Endodermal cell (in vitro differentiated cells): ENCODE results near the gene CHPF2. TPM values are rescaled to one million over a fixed set of nuclear protein-coding genes. Genes with fewer than 3 reads are reported as not detected.

Experiments
- DNase-seq: peaks from one replicate; pipeline ENCODE4 v3.0.0-alpha.2; 2017
- H3K27ac ChIP-seq: 2 replicates; pipeline ENCODE4 v1.5.1; 2013; ENCODE audit warnings: mild to moderate bottlenecking, low read depth, low read length, moderate library complexity
- H3K27me3 ChIP-seq: 2 replicates; pipeline ENCODE4 v1.6.1; 2013; ENCODE audit warnings: mild to moderate bottlenecking, low read length, moderate library complexity; ENCODE audit not compliant: insufficient read depth, control insufficient read depth, poor library complexity, severe bottlenecking
- H3K36me3 ChIP-seq: 2 replicates; pipeline ENCODE4 v1.7.0; 2013; ENCODE audit warnings: mild to moderate bottlenecking, low read length, moderate library complexity; ENCODE audit not compliant: control insufficient read depth, insufficient read depth
- H3K4me1 ChIP-seq: one replicate; pipeline ENCODE4 v1.7.0; 2013; ENCODE audit warnings: low read length; ENCODE audit not compliant: control insufficient read depth, insufficient read depth
- H3K4me3 ChIP-seq: 2 replicates; pipeline ENCODE4 v1.5.1; 2013; ENCODE audit warnings: mild to moderate bottlenecking, low read length, moderate library complexity
- H3K9ac ChIP-seq: 2 replicates; pipeline ENCODE4 v1.6.1; 2013; ENCODE audit warnings: mild to moderate bottlenecking, low read length, moderate library complexity; ENCODE audit not compliant: poor library complexity, severe bottlenecking; ENCODE audit errors: extremely low read depth
- H3K9me3 ChIP-seq: 2 replicates; pipeline ENCODE4 v1.6.1; 2013; ENCODE audit warnings: mild to moderate bottlenecking, low read length, moderate library complexity; ENCODE audit not compliant: control insufficient read depth
- H3K27ac Mint-ChIP-seq: 2 replicates; pipeline ENCODE4 v1.8.0; 2020; ENCODE audit warnings: mixed read lengths
- H3K27me3 Mint-ChIP-seq: 2 replicates; pipeline ENCODE4 v1.8.0; 2021; ENCODE audit warnings: mild to moderate bottlenecking, mixed read lengths; ENCODE audit not compliant: insufficient read depth
- H3K36me3 Mint-ChIP-seq: 2 replicates; pipeline ENCODE4 v1.8.0; 2020; ENCODE audit warnings: low read depth, mixed read lengths
- H3K4me1 Mint-ChIP-seq: 2 replicates; pipeline ENCODE4 v1.8.0; 2020; ENCODE audit warnings: mixed read lengths
- H3K4me3 Mint-ChIP-seq: 2 replicates; pipeline ENCODE4 v1.8.0; 2020; ENCODE audit warnings: mild to moderate bottlenecking, moderate library complexity, mixed read lengths
- H3K9me3 Mint-ChIP-seq: 2 replicates; pipeline ENCODE4 v1.8.0; 2020; ENCODE audit warnings: mild to moderate bottlenecking, mixed read lengths
- WGBS, 2 experiments: methylation state at CpG; one replicate each; pipeline versions ENCODE4 v1.1.5 to v1.1.7; 2013; ENCODE audit warnings: missing lambda C conversion rate in 2 of 2, mixed read lengths in 1 of 2; ENCODE audit not compliant: insufficient coverage in 1 of 2, insufficient read length in 1 of 2; 5-methylcytosine and 5-hydroxymethylcytosine counted together
- total RNA-seq, 2 donors: library from RNA; stranded (reverse); fragmentation: NEBNext Ultra II Directional in 1 of 2; extraction: Animal tissue kit (Norgen Biotek cat#: 25700) in 1 of 2; gene quantifications; 2 replicates in 1 of 2; 3 replicates in 1 of 2; pipeline ENCODE4 v1.2.1, GENCODE V29; 2021
- TF ChIP-seq, protein P1 (sequence below): fragments of 200-600 bp; sonication (generic); conservative IDR thresholded peaks from 2 replicates; pipeline ENCODE4 v1.5.0; 2021; ENCODE audit warnings: antibody characterized with exemption, mild to moderate bottlenecking

The CHPF2 gene
- total RNA-seq, 2 donors from 2014 or later, result 31.9 to 35.6 TPM

DNA sequence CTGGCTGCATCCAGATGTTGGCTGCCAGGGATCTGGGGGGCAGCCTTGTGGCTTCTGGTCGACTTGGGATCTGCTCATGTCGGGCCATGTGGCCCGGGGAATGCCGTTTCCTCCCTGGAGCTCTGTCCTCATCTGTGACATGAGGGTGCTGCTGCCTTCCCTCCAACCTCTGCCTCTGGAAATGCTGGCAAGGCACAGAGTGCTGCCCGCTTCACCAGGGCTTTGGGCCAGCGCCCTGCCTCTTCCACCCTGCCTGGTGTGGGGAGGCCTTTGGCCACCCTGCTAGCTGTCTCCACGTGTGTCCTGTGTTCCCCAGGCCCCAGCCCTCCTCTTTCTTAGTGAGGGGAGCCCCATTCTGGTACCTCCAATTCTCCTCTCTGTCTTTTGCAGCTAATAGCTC, 22.0 kb downstream of the CHPF2 start:
- no peak overlapping the region for H3K4me3 Mint-ChIP-seq

DNA sequence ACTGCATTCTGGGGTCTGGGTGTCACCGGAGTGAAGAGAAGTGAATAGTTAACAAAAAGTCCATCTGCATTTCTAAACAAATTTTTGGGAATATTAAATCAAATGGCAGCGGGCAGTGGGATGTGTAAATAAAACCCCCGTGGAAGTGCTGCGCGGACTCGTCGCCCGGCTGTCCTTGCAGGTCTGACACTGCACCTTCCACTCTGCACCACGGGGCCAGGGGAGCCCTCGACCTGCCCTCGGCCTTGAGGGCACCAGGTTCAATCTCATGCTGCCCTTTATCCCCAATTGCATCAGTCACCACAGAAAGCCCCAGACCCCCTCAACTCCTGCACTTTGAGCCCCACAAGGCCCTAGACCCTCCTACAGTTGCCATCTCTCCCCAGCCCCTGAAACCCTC, 22.6 kb downstream of the CHPF2 start:
- H3K9me3 ChIP-seq, result peaks cover 4% of the 10 kb centered on the region
- H3K27ac Mint-ChIP-seq, result no peak overlapping the region
- no peak for DNase-seq
- 91 to 94% methylated on average over 8 to 11 of the region's 11 CpGs for WGBS, 2 experiments
- TF ChIP-seq, protein P1, sequence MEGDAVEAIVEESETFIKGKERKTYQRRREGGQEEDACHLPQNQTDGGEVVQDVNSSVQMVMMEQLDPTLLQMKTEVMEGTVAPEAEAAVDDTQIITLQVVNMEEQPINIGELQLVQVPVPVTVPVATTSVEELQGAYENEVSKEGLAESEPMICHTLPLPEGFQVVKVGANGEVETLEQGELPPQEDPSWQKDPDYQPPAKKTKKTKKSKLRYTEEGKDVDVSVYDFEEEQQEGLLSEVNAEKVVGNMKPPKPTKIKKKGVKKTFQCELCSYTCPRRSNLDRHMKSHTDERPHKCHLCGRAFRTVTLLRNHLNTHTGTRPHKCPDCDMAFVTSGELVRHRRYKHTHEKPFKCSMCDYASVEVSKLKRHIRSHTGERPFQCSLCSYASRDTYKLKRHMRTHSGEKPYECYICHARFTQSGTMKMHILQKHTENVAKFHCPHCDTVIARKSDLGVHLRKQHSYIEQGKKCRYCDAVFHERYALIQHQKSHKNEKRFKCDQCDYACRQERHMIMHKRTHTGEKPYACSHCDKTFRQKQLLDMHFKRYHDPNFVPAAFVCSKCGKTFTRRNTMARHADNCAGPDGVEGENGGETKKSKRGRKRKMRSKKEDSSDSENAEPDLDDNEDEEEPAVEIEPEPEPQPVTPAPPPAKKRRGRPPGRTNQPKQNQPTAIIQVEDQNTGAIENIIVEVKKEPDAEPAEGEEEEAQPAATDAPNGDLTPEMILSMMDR, result no peak
- peaks cover 73% of the 10 kb centered on the region for H3K27me3 Mint-ChIP-seq
- peaks cover 10% of the 10 kb centered on the region for H3K36me3 Mint-ChIP-seq
- peaks cover 26% of the 10 kb centered on the region for H3K4me1 Mint-ChIP-seq
- no peak overlapping the region for H3K4me3 ChIP-seq
- no peak overlapping the region for H3K4me3 Mint-ChIP-seq
- H3K27ac ChIP-seq, result no peak overlapping the region
- H3K27me3 ChIP-seq, result no peaks in the 10 kb centered on the region
- H3K4me1 ChIP-seq, result peaks cover 21% of the 10 kb centered on the region
- H3K9me3 Mint-ChIP-seq, result peaks cover 7% of the 10 kb centered on the region
- H3K36me3 ChIP-seq, result no peaks in the 10 kb centered on the region
- no peak overlapping the region for H3K9ac ChIP-seq

More for the DNA sequence above, 22.0 kb downstream of the CHPF2 start:
- H3K4me1 Mint-ChIP-seq, result peaks cover 29% of the 10 kb centered on the region
- 91 to 94% methylated on average over 4 to 7 of the region's 7 CpGs for WGBS, 2 experiments
- H3K4me1 ChIP-seq, result peaks cover 22% of the 10 kb centered on the region
- no peak overlapping the region for H3K9ac ChIP-seq
- no peak for DNase-seq
- no peaks in the 10 kb centered on the region for H3K27me3 ChIP-seq
- no peak overlapping the region for H3K27ac ChIP-seq
- peaks cover 73% of the 10 kb centered on the region for H3K27me3 Mint-ChIP-seq
- no peak overlapping the region for H3K27ac Mint-ChIP-seq
- peaks cover 10% of the 10 kb centered on the region for H3K36me3 Mint-ChIP-seq
- peaks cover 2% of the 10 kb centered on the region for H3K9me3 ChIP-seq
- H3K9me3 Mint-ChIP-seq, result peaks cover 4% of the 10 kb centered on the region
- TF ChIP-seq, protein P1, result no peak
- no peak overlapping the region for H3K4me3 ChIP-seq
- no peaks in the 10 kb centered on the region for H3K36me3 ChIP-seq

DNA sequence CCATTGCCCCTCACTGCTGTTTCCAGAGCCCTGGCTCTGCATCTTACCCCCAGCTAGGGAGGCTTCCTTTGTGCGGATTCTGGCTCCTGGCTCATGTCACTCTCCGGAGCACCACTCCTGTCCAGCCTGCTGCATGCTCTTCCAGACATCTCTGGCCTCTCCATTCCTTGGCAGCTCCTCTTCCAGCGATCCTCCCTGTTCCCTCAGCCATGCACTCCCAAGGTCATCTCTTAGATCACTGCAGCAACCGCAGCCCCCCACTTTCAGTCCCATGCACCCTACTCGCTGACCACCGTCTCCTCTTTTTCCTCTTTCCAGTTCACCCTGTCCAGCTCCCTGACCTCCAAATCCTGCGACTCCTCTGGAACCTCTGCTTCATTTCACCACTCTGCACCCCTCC, 23.1 kb downstream of the CHPF2 start:
- Histone ChIP-seq H3K27ac (no peak overlapping the region), H3K9me3 (peaks cover 4% of the 10 kb centered on the region), H3K4me3 (no peak overlapping the region), H3K4me1 (peaks cover 15% of the 10 kb centered on the region), H3K36me3 (no peaks in the 10 kb centered on the region), H3K27me3 (no peaks in the 10 kb centered on the region), H3K9ac (no peak overlapping the region)
- no peak overlapping the region for H3K27ac Mint-ChIP-seq
- TF ChIP-seq, protein P1, result no peak
- no peak for DNase-seq
- peaks cover 10% of the 10 kb centered on the region for H3K36me3 Mint-ChIP-seq
- WGBS, 2 experiments, result 81 to 92% methylated on average over 7 of the region's 7 CpGs
- peaks cover 26% of the 10 kb centered on the region for H3K4me1 Mint-ChIP-seq
- H3K4me3 Mint-ChIP-seq, result no peak overlapping the region
- peaks cover 70% of the 10 kb centered on the region for H3K27me3 Mint-ChIP-seq
- peaks cover 7% of the 10 kb centered on the region for H3K9me3 Mint-ChIP-seq
